Ishikawa (cell line): ENCODE data around the gene CD59.

Experiments
- CEBPB ChIP-seq: IDR thresholded peaks from 2 replicates; pipeline ENCODE4 v1.6.1; 2012
- CREB1 ChIP-seq: IDR thresholded peaks from 2 replicates; pipeline ENCODE4 v1.6.1; 2012; ENCODE audit warnings: low read depth
- EGR1 ChIP-seq: IDR thresholded peaks from 2 replicates; pipeline ENCODE4 v1.6.1; 2012
- EP300 ChIP-seq: IDR thresholded peaks from 2 replicates; pipeline ENCODE4 v1.6.1; 2012; ENCODE audit warnings: borderline replicate concordance
- NFIC ChIP-seq: IDR thresholded peaks from 2 replicates; pipeline ENCODE4 v1.6.1; 2012
- RAD21 ChIP-seq: IDR thresholded peaks from 2 replicates; pipeline ENCODE4 v1.6.1; 2012; ENCODE audit warnings: low read depth
- REST ChIP-seq: IDR thresholded peaks from 2 replicates; pipeline ENCODE4 v1.6.1; 2012; ENCODE audit warnings: low read depth, mild to moderate bottlenecking
- TAF1 ChIP-seq: IDR thresholded peaks from 2 replicates; pipeline ENCODE4 v1.6.1; 2012; ENCODE audit warnings: low read depth, mild to moderate bottlenecking
- TCF12 ChIP-seq: IDR thresholded peaks from 2 replicates; pipeline ENCODE4 v1.6.1; 2012; ENCODE audit warnings: low read depth
- TEAD4 ChIP-seq: IDR thresholded peaks from 2 replicates; pipeline ENCODE4 v1.6.1; 2012
- USF1 ChIP-seq: IDR thresholded peaks from 2 replicates; pipeline ENCODE4 v1.6.1; 2012
- YY1 ChIP-seq: IDR thresholded peaks from 2 replicates; pipeline ENCODE4 v1.6.1; 2012; ENCODE audit warnings: low read depth
- TF ChIP-seq, protein P1 (sequence below): IDR thresholded peaks from 2 replicates; pipeline ENCODE4 v1.6.1; 2012

GRCh38 chr11:33689501-33689900 lies 46.7 kb downstream of the CD59 start:
- TF ChIP-seq TAF1 (no peak), EGR1 (no peak), CEBPB (no peak), RAD21 (no peak), TEAD4 (no peak), REST (no peak), YY1 (no peak), EP300 (no peak), TCF12 (no peak), NFIC (no peak), CREB1 (no peak), USF1 (no peak)
- TF ChIP-seq, protein P1, sequence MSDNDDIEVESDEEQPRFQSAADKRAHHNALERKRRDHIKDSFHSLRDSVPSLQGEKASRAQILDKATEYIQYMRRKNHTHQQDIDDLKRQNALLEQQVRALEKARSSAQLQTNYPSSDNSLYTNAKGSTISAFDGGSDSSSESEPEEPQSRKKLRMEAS = no peak
